HG03139 (cell line): ENCODE data around the gene ARHGAP25.

Source experiments
- ATAC-seq: cut with Tn5 transposase; IDR thresholded peaks from one replicate; pipeline ENCODE4 v1.9.1; 2021; ENCODE audit not compliant: unreplicated experiment

ARHGAP25 gene

GRCh38 chr2:68854476-68854875 lies 119.9 kb downstream of the ARHGAP25 start:
- no peak for ATAC-seq

GRCh38 chr2:68855550-68855949 lies 120.9 kb downstream of the ARHGAP25 start:
- no peak for ATAC-seq

GRCh38 chr2:68857202-68857845 lies 122.7 kb downstream of the ARHGAP25 start:
- no peak for ATAC-seq

GRCh38 chr2:68857855-68858456 lies 123.3 kb downstream of the ARHGAP25 start:
- ATAC-seq = no peak

GRCh38 chr2:68860111-68860510 lies 125.5 kb downstream of the ARHGAP25 start:
- ATAC-seq = no peak

GRCh38 chr2:68861330-68861729 lies 126.7 kb downstream of the ARHGAP25 start:
- no peak for ATAC-seq

GRCh38 chr2:68862889-68863288 lies 128.3 kb downstream of the ARHGAP25 start:
- ATAC-seq = no peak

- ATAC-seq = no peak
Observed at GRCh38 chr2:68863996-68864395, 129.4 kb downstream of the ARHGAP25 start.

- ATAC-seq = no peak
Observed at GRCh38 chr2:68865108-68865507, 130.5 kb downstream of the ARHGAP25 start.

- ATAC-seq = no peak
Observed at GRCh38 chr2:68870215-68870614, 135.6 kb downstream of the ARHGAP25 start.

- ATAC-seq = no peak
Observed at GRCh38 chr2:68871159-68871764, 136.7 kb downstream of the ARHGAP25 start, which contains the start of gene BMP10. Gene BMP10 (minus strand): TSS chr2:68871397. CDS start chr2:68871358, 39 bp downstream.
